AG04449 (cell line): ENCODE results near the gene NUP50.

Experiments used
- CTCF ChIA-PET: fragments of 350-600 bp; formaldehyde crosslinking; extraction: SDS; loops from one replicate; lab custom pipeline; 2021; ENCODE audit warnings: antibody characterized with exemption; lab: Yijun Ruan, JAX
- POLR2A ChIA-PET: fragments of 400-600, 350-600 bp; formaldehyde crosslinking; extraction: SDS; loops from one replicate; lab custom pipeline; 2020; ENCODE audit warnings: antibody characterized with exemption, inconsistent platforms; lab: Yijun Ruan, JAX
- DNase-seq: peaks from one replicate; pipeline ENCODE4 v3.0.0-alpha.2; 2010; ENCODE audit warnings: low read depth, low spot score
- H3K4me3 ChIP-seq: 2 replicates; pipeline ENCODE4 v1.5.1; 2011; ENCODE audit warnings: low read depth, mild to moderate bottlenecking, control low read depth, low read length
- CTCF ChIP-seq: IDR thresholded peaks from one replicate; pipeline ENCODE4 v1.5.1; 2011; ENCODE audit warnings: mild to moderate bottlenecking, moderate library complexity, low read length, control low read depth, inconsistent platforms; ENCODE audit not compliant: insufficient read depth; ENCODE audit errors: missing control alignments

NUP50 gene

GRCh38 chr22:45194686-45195085 lies 31.0 kb downstream of the NUP50 start:
- ChIA-PET CTCF (interaction anchor here (1.5 kb wide), 1 partner anchor 359 kb away, joined by 4 read pairs; no protein-coding TSS in a partner anchor), POLR2A (no interaction called here)
- no peak for DNase-seq

GRCh38 chr22:45195616-45196015 lies 31.9 kb downstream of the NUP50 start:
- no peak overlapping the region for H3K4me3 ChIP-seq
- POLR2A ChIA-PET, result no interaction called here
- no peak for DNase-seq
- CTCF ChIA-PET, result interaction anchor here (1.5 kb wide), 1 partner anchor 358 kb away, joined by 4 read pairs; no protein-coding TSS in a partner anchor
- TF ChIP-seq CTCF, result no peak

More at GRCh38 chr22:45194686-45195085, 31.0 kb downstream of the NUP50 start:
- no peak overlapping the region for H3K4me3 ChIP-seq
- no peak for TF ChIP-seq CTCF

GRCh38 chr22:45196308-45196707 lies 32.6 kb downstream of the NUP50 start:
- no peak for TF ChIP-seq CTCF
- CTCF ChIA-PET, result interaction anchor here (0.7 to 1.6 kb wide), 3 partner anchors 12 to 357 kb away, joined by 3 to 4 read pairs (median 3); no protein-coding TSS in a partner anchor
- no peak overlapping the region for H3K4me3 ChIP-seq
- POLR2A ChIA-PET, result no interaction called here
- no peak for DNase-seq

- DNase-seq, result no peak
- H3K4me3 ChIP-seq, result no peak overlapping the region
- ChIA-PET CTCF (interaction anchor here (0.7 to 1.6 kb wide), 2 partner anchors 11 to 15 kb away, joined by 3 read pairs; no protein-coding TSS in a partner anchor), POLR2A (no interaction called here)
- TF ChIP-seq CTCF, result no peak
Measured at GRCh38 chr22:45196926-45197605, 33.3 kb downstream of the NUP50 start.

GRCh38 chr22:45197606-45198462 lies 34.1 kb downstream of the NUP50 start:
- no peak overlapping the region for H3K4me3 ChIP-seq
- CTCF ChIA-PET, result interaction anchor here (1.6 kb wide), 1 partner anchor 11 kb away, joined by 3 read pairs; no protein-coding TSS in a partner anchor

More at GRCh38 chr22:45197606-45198462, 34.1 kb downstream of the NUP50 start:
- no peak for TF ChIP-seq CTCF
- DNase-seq, result no peak
- POLR2A ChIA-PET, result no interaction called here
